GM19467 (cell line): Measurements from ENCODE around the gene HJURP.

Source experiments
- ATAC-seq: cut with Tn5 transposase; IDR thresholded peaks from one replicate; pipeline ENCODE4 v1.9.1; 2021; ENCODE audit warnings: mild to moderate bottlenecking, moderate library complexity; ENCODE audit not compliant: unreplicated experiment

HJURP gene

GRCh38 chr2:233848276-233848675 lies 6.1 kb downstream of the HJURP start:
- ATAC-seq: no peak

GRCh38 chr2:233847248-233847898 lies 7.0 kb downstream of the HJURP start:
- ATAC-seq: no peak

- ATAC-seq: no peak
These were observed 7.7 kb downstream of the HJURP start for GRCh38 chr2:233846387-233847247.

GRCh38 chr2:233845301-233846060 lies 8.9 kb downstream of the HJURP start:
- no peak for ATAC-seq

- ATAC-seq: no peak
These were observed 9.5 kb downstream of the HJURP start for GRCh38 chr2:233844836-233845235.

DNA sequence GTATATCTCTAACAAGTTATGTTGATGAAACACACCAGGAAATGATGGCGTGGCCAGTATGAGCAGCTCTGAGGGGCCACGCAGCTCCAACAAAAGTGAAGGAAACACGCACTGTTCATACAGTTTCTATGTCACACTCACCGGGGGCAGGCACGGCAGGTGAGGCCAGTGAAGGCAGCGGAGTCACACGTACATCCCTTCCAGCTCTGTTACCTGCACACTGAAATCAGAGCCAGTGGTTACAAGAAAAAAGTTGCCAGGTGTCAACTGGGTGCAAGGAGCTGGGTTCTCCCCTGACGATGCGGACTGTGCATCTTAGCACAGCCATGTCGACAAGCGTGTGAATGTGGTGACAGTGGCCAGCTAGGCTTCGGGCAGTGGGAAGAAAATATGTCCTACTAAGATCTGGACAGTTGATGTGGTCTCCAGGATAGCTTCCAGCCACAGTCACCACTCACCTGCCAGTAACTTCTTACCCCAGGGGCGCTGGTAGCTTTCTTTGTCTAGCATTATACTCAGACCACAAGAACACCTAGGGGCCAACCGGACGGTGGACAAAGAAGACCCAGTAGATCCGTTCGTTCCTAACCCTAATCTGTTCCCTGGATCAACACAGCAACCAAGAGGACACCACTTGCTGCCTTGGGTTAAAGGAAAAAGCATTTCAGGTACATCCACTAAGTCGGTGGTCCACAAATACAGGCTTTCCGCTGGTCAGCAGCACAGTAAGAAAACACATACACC lies 10.1 kb downstream of the HJURP start:
- ATAC-seq: no peak

GRCh38 chr2:233841183-233841582 lies 13.2 kb downstream of the HJURP start:
- ATAC-seq: no peak

GRCh38 chr2:233840520-233840919 lies 13.8 kb downstream of the HJURP start:
- ATAC-seq: no peak

GRCh38 chr2:233839447-233839820 lies 14.9 kb downstream of the HJURP start:
- no peak for ATAC-seq

GRCh38 chr2:233838726-233839446 lies 15.4 kb downstream of the HJURP start:
- no peak for ATAC-seq

DNA sequence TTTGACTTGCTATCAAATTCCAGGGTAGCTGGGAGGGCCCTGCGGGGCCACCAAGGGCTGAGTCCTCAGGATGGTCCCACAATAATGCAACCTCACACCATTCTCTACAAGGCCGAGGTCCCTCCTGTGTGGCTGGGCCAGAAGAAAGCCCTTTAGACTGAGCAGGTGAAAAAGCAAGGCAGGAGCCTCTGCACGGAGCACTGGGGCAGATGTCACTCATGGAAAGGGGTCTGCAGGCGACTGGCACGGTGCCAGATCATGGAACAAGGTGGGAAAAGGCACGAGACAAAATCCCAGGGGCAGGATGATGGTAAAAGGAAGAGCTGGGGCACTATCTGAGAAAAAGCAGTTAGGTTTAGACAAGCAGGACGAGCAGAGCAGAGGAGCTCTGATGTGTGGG lies 16.1 kb downstream of the HJURP start:
- ATAC-seq: no peak

GRCh38 chr2:233837694-233838229 lies 16.6 kb downstream of the HJURP start:
- ATAC-seq: no peak

- ATAC-seq: no peak
These were observed 18.0 kb downstream of the HJURP start for GRCh38 chr2:233836359-233836758.

DNA sequence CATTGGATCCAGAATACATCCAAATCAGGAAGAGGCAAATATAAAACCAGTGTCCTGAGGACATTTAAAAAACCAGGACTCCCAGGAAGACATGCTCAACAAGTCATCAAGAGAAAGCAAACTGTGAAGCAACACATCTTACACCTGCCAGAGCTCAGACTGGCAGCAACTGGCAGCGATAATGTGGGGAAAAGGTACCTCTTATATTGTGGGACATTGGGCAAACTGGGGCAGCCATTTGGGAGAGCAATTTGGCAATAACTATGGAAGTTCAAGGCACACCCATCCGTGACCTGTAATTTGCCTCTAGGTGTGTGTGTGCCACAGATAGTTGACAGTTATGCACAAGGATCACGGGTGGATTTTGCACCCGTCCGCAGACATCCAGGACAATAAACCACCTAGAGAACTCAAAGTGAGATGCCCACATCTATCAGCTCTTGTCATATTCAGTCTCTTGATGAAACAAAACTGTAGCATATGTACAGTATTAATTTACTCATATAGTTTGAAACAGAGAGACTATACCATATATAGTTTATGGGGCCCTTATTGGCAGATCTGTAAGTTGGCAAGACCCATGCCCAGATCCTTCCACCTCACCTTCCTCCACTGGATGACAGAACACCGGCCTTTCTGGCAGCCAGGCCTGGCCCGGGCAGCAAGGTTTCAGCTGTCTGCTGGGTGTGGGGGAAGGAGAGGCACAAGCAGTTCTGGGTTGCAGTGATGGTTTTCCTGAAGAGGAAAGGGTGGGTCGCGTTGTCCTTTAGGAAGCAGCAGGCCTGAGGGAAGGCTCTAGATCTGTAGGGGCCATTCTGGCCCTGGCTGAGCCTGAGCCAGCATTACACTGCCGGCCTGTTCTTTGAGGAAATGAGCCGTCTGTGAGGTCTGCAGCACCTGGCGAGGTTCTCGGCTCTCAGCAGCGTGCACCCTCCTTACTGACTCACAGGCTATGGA lies 18.8 kb downstream of the HJURP start:
- no peak for ATAC-seq

DNA sequence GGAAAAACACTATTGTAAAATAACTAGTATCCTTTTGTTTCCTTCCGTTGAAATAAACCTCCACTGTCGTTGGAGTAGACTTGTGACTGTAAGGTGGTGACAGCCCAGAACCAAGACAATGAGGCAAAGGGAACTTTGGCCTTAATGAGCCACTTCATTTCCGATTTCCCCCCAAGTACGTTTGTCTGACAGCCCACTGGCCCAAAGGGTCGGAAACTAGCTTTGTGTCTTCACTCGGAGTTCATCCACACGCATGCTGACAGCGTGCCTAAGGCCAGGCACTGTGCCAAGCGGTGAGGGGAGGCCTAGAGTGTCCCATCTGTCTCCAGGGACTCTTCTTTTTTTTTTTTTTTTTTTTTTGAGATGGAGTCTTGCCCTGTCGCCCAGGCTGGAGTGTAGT lies 21.0 kb downstream of the HJURP start:
- no peak for ATAC-seq

DNA sequence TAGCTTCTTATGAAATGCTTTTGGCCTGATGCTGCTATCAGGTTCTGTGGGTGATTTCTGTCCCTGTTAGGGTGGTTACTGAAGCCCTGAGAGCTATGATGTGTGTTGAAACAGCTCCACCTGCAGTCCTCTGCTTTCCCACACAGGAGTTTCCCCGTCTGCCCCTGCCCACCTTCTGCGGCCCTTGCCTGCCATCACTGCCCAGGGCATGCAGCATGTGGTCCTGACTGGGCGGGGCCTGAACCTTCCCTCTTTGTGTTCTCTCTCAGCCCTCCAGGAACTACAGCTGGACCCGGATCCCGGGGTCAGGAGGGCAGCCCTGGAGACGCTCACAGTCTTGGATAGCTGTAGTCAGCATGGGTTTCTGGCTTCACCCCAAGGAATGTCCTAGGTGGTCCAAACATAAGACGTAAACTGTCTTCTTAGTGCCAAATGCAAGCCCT lies 21.4 kb downstream of the HJURP start:
- no peak for ATAC-seq

DNA sequence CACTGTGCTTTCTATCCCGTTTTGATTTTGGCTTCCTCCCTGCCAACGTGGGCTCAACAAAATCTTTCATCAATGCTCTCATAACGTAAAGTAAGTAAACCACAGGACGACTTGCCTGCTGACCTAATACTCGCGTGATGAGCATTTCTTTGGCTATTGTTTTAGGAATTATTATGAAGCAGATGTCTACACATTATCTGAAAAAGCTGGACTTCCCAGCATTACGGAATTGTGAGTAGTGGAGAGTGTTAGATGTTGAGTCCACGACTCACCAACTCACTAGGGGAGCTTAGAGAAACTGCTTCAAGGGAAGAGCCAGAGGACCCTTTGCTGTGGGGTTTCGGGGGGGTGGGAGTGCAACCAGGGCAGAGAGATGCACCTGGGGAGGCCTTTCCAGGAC lies 21.9 kb downstream of the HJURP start:
- ATAC-seq: no peak

GRCh38 chr2:233831861-233832260 lies 22.5 kb downstream of the HJURP start:
- no peak for ATAC-seq
